MG63 (cell line): Measurements from ENCODE around the gene EFNA5. TPM values are rescaled to one million over a fixed set of nuclear protein-coding genes. Genes with fewer than 3 reads are reported as not detected.

Source experiments
- DNase-seq: peaks from one replicate; pipeline ENCODE4 v3.0.0-alpha.2; 2020
- H3K27me3 ChIP-seq: fragments of 250-450 bp; sonication (Bioruptor Pico); 2 replicates; pipeline ENCODE4 v1.5.1; 2020; ENCODE audit warnings: mild to moderate bottlenecking, moderate library complexity
- H3K36me3 ChIP-seq: fragments of 250-450 bp; sonication (Bioruptor Pico); 2 replicates; pipeline ENCODE4 v1.5.1; 2020; ENCODE audit warnings: mild to moderate bottlenecking, moderate library complexity
- H3K4me3 ChIP-seq: fragments of 250-450 bp; sonication (Bioruptor Pico); 2 replicates; pipeline ENCODE4 v1.5.1; 2020; ENCODE audit warnings: mild to moderate bottlenecking, moderate library complexity
- H3K9me3 ChIP-seq: fragments of 250-450 bp; sonication (Bioruptor Pico); 2 replicates; pipeline ENCODE4 v1.5.1; 2020; ENCODE audit warnings: mild to moderate bottlenecking, moderate library complexity
- total RNA-seq: library from RNA; depleted of rRNA; stranded (reverse); fragments of >200 nt; shearing (Covaris generic); gene quantifications from 2 replicates; pipeline ENCODE4 v1.2.3, GENCODE V29; 2014; ENCODE audit warnings: low replicate concordance

EFNA5 gene
- total RNA-seq, 1 experiment from 2014 or later: 0.56 TPM

GRCh38 chr5:107415762-107416161 lies 255.0 kb downstream of the EFNA5 start:
- H3K4me3 ChIP-seq: no peak overlapping the region
- H3K9me3 ChIP-seq: no peaks in the 10 kb centered on the region
- no peaks in the 10 kb centered on the region for H3K27me3 ChIP-seq
- no peak for DNase-seq
- H3K36me3 ChIP-seq: no peaks in the 10 kb centered on the region

DNA sequence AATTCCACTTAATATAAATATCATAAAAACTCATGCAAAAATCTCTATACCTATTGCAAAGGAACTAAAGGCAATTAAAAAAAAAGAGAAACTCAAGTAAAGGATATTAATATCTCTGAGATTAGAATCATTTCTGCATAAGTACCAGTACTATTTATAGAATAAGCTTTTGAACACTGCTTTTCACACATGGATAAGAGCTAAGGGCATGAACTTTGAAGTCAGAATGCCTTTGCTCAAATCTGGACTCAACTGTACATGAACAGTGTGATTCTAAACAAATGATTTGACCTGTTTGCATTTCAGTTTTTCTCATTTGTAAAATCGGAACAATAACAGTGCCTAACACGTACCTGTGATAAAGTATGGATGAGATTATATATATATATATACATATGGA lies 255.9 kb downstream of the EFNA5 start:
- no peaks in the 10 kb centered on the region for H3K36me3 ChIP-seq
- H3K4me3 ChIP-seq: no peak overlapping the region
- no peak for DNase-seq
- no peaks in the 10 kb centered on the region for H3K9me3 ChIP-seq
- H3K27me3 ChIP-seq: no peaks in the 10 kb centered on the region

- no peak overlapping the region for H3K4me3 ChIP-seq
- H3K27me3 ChIP-seq: no peaks in the 10 kb centered on the region
- H3K36me3 ChIP-seq: no peaks in the 10 kb centered on the region
- H3K9me3 ChIP-seq: no peaks in the 10 kb centered on the region
- DNase-seq: no peak
These were observed 257.0 kb downstream of the EFNA5 start for GRCh38 chr5:107413754-107414153.

DNA sequence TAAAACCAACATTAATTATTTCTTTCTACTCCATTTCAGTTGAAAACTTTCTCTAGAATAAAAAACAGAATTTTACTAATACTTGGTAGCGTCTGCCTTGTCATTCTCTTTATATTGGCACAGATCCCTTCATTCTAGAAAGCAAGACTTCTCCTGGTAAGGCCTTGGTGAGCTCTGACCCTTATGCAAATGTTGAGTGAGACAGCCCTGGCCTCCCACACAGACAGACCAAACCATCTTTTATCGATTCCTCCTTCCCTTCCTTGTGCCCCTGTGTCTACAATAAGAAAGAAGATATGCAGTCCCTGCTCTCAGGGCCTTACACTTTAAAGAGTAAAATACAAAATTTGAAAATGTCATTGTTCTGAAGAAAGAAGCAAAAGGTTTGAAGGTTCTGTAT lies 262.2 kb downstream of the EFNA5 start:
- H3K4me3 ChIP-seq: no peak overlapping the region
- H3K9me3 ChIP-seq: no peaks in the 10 kb centered on the region
- DNase-seq: no peak
- H3K27me3 ChIP-seq: no peaks in the 10 kb centered on the region
- no peaks in the 10 kb centered on the region for H3K36me3 ChIP-seq

GRCh38 chr5:107407713-107408298 lies 262.9 kb downstream of the EFNA5 start:
- no peak for DNase-seq
- Histone ChIP-seq H3K36me3 (no peaks in the 10 kb centered on the region), H3K27me3 (no peaks in the 10 kb centered on the region), H3K9me3 (no peaks in the 10 kb centered on the region), H3K4me3 (no peak overlapping the region)

DNA sequence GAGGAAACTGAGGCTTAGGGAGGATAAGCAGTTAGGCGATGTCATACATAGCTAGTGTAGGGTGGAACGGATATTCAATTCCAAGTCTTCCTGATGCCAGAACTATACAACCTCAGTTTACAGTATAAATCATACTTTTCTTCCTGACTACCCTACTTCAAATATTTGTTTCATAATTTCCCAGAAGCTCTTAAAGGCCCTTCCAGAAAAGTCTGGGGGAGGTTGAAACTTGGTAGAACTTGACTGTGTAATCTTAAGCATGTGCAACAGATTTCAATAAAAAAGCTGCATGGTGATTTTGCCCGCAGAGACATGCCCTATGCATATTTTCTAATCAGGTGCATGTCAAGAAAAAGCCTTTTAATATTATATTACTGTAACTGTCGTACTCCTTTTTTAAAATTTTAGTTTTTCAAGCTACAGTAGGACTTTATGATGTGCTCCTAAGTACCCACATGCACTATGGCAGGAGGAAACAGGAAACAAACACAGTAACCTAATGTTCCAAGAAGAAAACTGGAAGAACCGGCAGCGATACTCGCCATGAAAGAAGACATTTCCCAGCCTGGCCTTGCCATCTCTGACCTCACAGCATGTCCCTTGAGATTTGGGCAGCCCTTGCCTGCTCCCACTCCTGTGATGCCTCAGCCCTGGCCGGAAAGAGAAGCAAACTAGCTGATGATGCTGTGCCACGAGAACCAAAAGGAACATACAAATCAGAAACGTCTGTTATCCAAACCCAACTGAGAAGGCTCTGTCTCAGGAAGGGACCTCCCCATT lies 266.0 kb downstream of the EFNA5 start:
- no peak overlapping the region for H3K4me3 ChIP-seq
- no peak for DNase-seq
- no peaks in the 10 kb centered on the region for H3K36me3 ChIP-seq
- no peaks in the 10 kb centered on the region for H3K9me3 ChIP-seq
- no peaks in the 10 kb centered on the region for H3K27me3 ChIP-seq

- H3K9me3 ChIP-seq: no peaks in the 10 kb centered on the region
- no peak for DNase-seq
- H3K36me3 ChIP-seq: no peaks in the 10 kb centered on the region
- H3K27me3 ChIP-seq: no peaks in the 10 kb centered on the region
- H3K4me3 ChIP-seq: no peak overlapping the region
These were observed 267.3 kb downstream of the EFNA5 start for GRCh38 chr5:107403228-107403953.

- DNase-seq: no peak
- Histone ChIP-seq H3K4me3 (no peak overlapping the region), H3K27me3 (no peaks in the 10 kb centered on the region), H3K36me3 (no peaks in the 10 kb centered on the region), H3K9me3 (no peaks in the 10 kb centered on the region)
These were observed 268.1 kb downstream of the EFNA5 start for GRCh38 chr5:107402434-107403227.

DNA sequence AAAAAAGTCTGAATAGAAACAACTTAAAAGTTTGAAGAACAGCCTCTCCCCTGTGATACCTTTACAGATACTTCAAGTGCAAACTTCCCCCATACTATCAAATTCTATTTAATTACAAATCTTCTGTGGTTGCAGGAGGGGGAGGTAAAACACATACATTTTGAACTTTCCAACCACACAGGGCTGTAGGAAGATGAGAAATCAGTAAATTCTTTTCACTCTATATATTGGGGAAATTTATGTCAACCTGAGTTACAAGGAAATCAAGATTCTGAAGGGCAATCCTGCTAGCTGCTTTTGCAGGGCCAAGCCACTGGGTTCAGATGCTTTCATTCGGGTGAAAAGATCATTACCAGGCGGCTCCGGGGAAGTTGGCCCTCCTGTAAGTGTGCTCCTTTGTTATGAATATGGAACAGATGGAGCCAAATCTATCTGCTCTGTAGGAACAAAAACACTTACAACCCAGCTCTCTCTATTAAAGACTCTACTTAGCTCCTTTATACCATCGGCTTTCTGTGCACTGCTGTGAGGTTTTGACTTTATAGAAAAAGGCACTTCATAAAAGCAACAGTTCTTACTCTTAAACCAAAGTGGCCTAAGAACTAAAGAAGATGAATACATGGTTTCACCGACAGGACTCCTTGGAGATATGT lies 269.1 kb downstream of the EFNA5 start:
- no peaks in the 10 kb centered on the region for H3K27me3 ChIP-seq
- no peaks in the 10 kb centered on the region for H3K36me3 ChIP-seq
- DNase-seq: no peak
- no peak overlapping the region for H3K4me3 ChIP-seq
- no peaks in the 10 kb centered on the region for H3K9me3 ChIP-seq

DNA sequence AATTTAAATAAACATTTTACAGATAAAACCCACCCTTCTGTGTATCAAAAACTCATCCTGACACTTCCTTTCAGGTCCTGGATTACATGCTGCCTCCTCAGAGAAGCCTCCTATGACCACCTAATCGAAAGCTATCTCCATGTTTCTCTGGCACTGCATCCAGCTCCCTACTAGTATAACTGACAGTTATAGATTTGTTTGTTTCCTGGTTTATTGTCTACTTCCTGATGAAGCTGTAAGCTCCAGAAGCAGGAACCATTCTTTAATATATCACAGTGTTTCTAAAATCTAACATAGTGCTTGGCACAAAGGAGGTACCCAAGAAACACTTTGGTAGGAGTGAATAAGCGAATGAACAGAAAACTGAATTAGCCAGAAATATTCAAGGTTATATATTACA lies 270.4 kb downstream of the EFNA5 start:
- Histone ChIP-seq H3K9me3 (no peaks in the 10 kb centered on the region), H3K36me3 (no peaks in the 10 kb centered on the region), H3K27me3 (no peaks in the 10 kb centered on the region), H3K4me3 (no peak overlapping the region)
- no peak for DNase-seq

DNA sequence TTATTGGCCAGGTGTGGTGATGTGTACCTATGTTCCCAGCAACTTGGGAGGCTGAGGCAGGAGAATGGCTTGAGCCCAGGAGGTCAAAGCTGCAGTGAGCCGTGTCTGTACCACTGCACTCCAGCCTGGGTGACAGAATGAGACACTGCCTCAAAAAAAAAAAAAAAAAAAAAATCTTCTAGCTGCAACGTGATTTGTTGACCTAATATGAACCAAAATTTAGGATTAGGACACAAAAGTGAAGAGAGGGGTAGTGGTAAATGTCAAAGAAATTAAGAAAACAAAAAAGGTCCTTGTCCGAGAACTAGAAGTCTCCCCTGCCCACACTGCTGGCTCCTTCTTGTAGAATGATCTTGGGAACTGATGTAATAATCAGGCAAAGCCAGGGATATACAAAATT lies 272.0 kb downstream of the EFNA5 start:
- H3K36me3 ChIP-seq: no peaks in the 10 kb centered on the region
- H3K27me3 ChIP-seq: no peaks in the 10 kb centered on the region
- H3K9me3 ChIP-seq: no peaks in the 10 kb centered on the region
- DNase-seq: no peak
- no peak overlapping the region for H3K4me3 ChIP-seq

DNA sequence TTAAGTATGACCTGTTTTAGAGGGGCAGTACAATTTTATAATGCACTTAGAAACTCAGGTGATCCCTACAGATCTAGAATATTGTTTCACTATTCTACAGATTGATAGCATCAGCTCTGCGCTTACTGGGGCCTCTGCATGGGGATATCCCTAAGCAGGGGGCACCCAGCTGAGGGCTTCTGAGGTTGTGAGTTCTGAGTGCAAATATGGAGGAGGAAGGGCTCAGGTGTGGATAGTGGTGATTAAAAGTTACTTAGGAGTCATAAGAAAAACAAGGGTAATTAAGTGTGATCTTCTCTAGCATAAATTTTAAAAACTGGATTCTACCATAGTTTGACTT lies 274.4 kb downstream of the EFNA5 start:
- DNase-seq: no peak
- no peak overlapping the region for H3K4me3 ChIP-seq
- no peaks in the 10 kb centered on the region for H3K27me3 ChIP-seq
- H3K9me3 ChIP-seq: no peaks in the 10 kb centered on the region
- H3K36me3 ChIP-seq: no peaks in the 10 kb centered on the region

DNA sequence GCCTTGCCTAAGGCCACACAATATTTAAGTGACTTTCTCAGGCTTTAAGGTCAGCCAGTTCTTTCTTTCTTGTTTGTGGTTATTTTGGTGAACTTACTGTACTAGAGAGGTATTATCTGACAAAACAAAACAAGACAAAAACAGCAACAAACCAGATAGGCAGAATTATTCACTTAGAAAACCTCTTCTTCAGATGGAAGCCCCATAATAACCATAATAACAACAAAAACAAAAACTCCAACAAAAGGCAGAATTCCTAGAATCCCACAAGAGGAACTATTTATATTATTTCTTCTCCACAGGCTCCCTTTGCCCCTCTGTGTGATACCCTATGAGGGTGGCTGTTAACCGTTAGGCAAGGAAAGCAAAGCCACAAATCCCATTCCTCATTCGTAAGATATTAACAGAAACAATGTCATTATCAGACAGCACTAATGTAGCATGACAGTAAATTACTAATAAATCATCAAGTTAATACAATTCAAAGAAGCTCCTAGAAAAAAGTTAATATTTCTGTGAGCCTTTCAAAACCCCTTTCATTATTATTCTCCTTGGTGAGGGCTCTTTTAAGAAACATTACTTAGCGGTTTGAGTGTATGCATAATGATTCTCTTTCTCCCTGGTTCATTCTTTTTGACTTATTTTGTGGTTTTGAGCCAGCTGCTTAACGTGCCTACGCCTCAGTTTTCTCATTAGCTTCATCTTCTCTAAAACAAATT lies 274.9 kb downstream of the EFNA5 start:
- no peaks in the 10 kb centered on the region for H3K36me3 ChIP-seq
- no peak overlapping the region for H3K4me3 ChIP-seq
- DNase-seq: no peak
- H3K9me3 ChIP-seq: no peaks in the 10 kb centered on the region
- H3K27me3 ChIP-seq: no peaks in the 10 kb centered on the region

GRCh38 chr5:107393851-107394250 lies 276.9 kb downstream of the EFNA5 start:
- DNase-seq: no peak

DNA sequence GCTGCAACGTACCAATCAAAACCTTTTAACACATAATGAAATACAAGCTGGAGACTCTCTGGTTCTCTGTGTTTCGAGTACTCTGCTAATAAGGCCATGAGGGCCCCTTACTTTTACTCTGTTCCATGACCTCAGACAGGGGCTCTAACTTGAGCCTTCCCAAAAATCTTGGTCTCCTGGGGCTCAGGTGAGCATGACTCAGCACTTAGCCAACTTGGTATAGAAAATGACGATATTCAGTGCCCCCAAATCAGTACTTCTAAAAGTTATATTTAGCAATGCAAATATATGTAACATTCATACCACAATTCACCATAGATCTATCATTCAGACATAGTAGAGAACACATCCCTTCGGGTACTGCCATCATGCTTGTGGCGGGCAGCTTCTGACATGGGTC lies 278.9 kb downstream of the EFNA5 start:
- no peaks in the 10 kb centered on the region for H3K27me3 ChIP-seq
- no peak overlapping the region for H3K4me3 ChIP-seq
- DNase-seq: no peak
- H3K9me3 ChIP-seq: no peaks in the 10 kb centered on the region
- H3K36me3 ChIP-seq: no peaks in the 10 kb centered on the region

More at GRCh38 chr5:107393851-107394250, 276.9 kb downstream of the EFNA5 start:
- Histone ChIP-seq H3K27me3 (no peaks in the 10 kb centered on the region), H3K9me3 (no peaks in the 10 kb centered on the region), H3K4me3 (no peak overlapping the region), H3K36me3 (no peaks in the 10 kb centered on the region)

- H3K4me3 ChIP-seq: no peak overlapping the region
- H3K9me3 ChIP-seq: no peaks in the 10 kb centered on the region
- H3K36me3 ChIP-seq: no peaks in the 10 kb centered on the region
- DNase-seq: no peak
- H3K27me3 ChIP-seq: no peaks in the 10 kb centered on the region
These were observed 281.0 kb downstream of the EFNA5 start for GRCh38 chr5:107389775-107390148.
